ENCODE results near the gene HOXC4. TPM values are rescaled to one million over a fixed set of nuclear protein-coding genes. Genes with fewer than 3 reads are reported as not detected.

Gene HOXC4
- total and polyA plus RNA-seq, 2 of the 8 experiments (the other 6 are each of a cell fraction or from before 2014, with no cell fraction given): not detected

DNA sequence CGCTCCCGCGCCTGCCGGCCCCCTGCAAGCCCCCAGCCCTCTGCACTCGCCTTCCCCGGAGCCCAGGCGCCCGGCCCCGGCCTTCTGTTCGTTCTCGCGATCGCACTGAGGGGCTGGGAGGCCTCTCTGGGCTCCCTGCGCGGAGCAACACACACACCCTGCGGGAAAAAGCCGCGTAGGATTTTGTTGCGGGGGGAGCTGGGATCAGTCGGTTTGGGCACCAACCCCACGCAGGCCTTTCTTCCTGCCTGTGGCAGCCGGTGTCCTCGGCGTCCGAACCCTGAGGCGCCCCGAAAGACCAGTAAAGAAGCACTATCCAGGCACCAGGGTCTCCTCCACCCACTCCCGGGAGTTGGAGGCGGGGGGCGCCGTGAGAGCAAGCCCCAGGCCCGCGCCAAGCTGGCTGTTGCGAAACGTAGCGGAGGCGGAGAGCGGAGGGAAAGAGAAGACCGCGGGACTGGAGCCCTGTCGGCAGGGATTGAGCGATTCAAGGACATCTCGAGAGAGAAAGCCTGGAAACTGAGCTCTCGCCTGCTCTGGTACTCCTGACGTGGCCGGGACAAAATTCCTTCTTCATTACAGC, 22.7 kb upstream of the HOXC4 start:
- peaks cover 0 to 8% (median 0%) of the 10 kb centered on the region in 4 experiments; a peak in 1 of 8 replicates for H3K36me3 ChIP-seq (ENCODE audit: control insufficient read depth in 2 of 4, insufficient read depth in 4 of 4, low read length in 3 of 4)
- DNase-seq (ENCODE audit: low read depth in 1 of 2, low spot score in 2 of 2) (no peak), FAIRE-seq (no peak)
- H4K20me1 ChIP-seq (replicated peaks in 1 of 2; ENCODE audit: control insufficient read depth in 1 of 2, insufficient read depth in 2 of 2, low read length in 2 of 2): peaks cover 14 to 16% of the 10 kb centered on the region in 2 experiments
- no peaks in the 10 kb centered on the region for H3K23me2 ChIP-seq (ENCODE audit: low read depth, low read length)
- H3K4me3 ChIP-seq (ENCODE audit: extremely low read depth in 1 of 4, insufficient read depth in 2 of 4, low read depth in 3 of 4, low read length in 4 of 4): no peak overlapping the region
- CTCF ChIA-PET (ENCODE audit: partially characterized antibody): interaction anchor here (0.6 to 20.0 kb wide), 26 partner anchors 8 to 553 kb away, joined by 3 to 339 read pairs (median 7); partner anchors contain the start of genes HOXC10, HOXC12, HOXC4 and HOXC8
- no peak overlapping the region for H2AFZ ChIP-seq (ENCODE audit: low read length)
- no peak overlapping the region for H3K27ac ChIP-seq (ENCODE audit: low read depth, low read length)
- H3K14ac ChIP-seq (ENCODE audit: insufficient read length): no peak overlapping the region
- H2AK5ac ChIP-seq (ENCODE audit: low read depth, low read length): no peak overlapping the region
- no peak overlapping the region for H4K91ac ChIP-seq (replicated peaks; ENCODE audit: insufficient read length, low read length)
- no peak overlapping the region for H2BK15ac ChIP-seq (ENCODE audit: low read length)
- H4K5ac ChIP-seq (ENCODE audit: insufficient read length, low read depth, low read length): no peak overlapping the region
- no peak overlapping the region for H3K23ac ChIP-seq (ENCODE audit: insufficient read length)
- no peak overlapping the region for H2BK20ac ChIP-seq (ENCODE audit: low read length)
- H3K4ac ChIP-seq (replicated peaks; ENCODE audit: insufficient read length, low read depth, low read length): no peak overlapping the region
- H3K56ac ChIP-seq (replicated peaks; ENCODE audit: insufficient read length, low read depth, low read length): no peak overlapping the region
- no peaks in the 10 kb centered on the region for H3K79me1 ChIP-seq (ENCODE audit: low read depth, low read length)
- 8% methylated on average over 41 of the region's 46 CpGs; no CpG with 5 or more reads in 1 of the 2 experiments for WGBS, 2 experiments (ENCODE audit: extremely low coverage in 1 of 2, insufficient coverage in 1 of 2, insufficient read length in 1 of 2, insufficient replicate concordance in 2 of 2, low coverage in 1 of 2, low lambda C conversion rate in 2 of 2, missing lambda C conversion rate in 1 of 2)
- no peak overlapping the region for H3K18ac ChIP-seq (ENCODE audit: extremely low read depth, low read length)
- H4K8ac ChIP-seq (ENCODE audit: extremely low read depth, insufficient read depth, low read length): peak overlapping the region; percentile 11; the same call in 1 of the 2 replicates
- H2BK12ac ChIP-seq (ENCODE audit: low read depth, low read length): no peak overlapping the region
- no peak overlapping the region for H2BK5ac ChIP-seq (ENCODE audit: low read depth, low read length)
- H3K9me3 ChIP-seq (ENCODE audit: insufficient read depth in 2 of 2, low read depth in 1 of 2, low read length in 1 of 2): no peaks in the 10 kb centered on the region; a peak in 1 of 4 replicates
- no peak overlapping the region for H3K4me2 ChIP-seq (ENCODE audit: insufficient read depth in 1 of 2, low read depth in 2 of 2, low read length in 2 of 2)
- POLR2A ChIA-PET (ENCODE audit: partially characterized antibody): no interaction called here
- peaks cover 0 to 9% (median 2%) of the 10 kb centered on the region in 4 experiments; a peak in 5 of 7 replicates for H3K4me1 ChIP-seq (replicated peaks in 1 of 4; ENCODE audit: control insufficient read depth in 3 of 4, insufficient read depth in 4 of 4, low read length in 3 of 4)
- H3K27me3 ChIP-seq (replicated peaks in 1 of 4; ENCODE audit: control insufficient read depth in 3 of 4, extremely low read depth in 1 of 4, insufficient read depth in 3 of 4, low read length in 3 of 4): peaks cover 95 to 100% (median 98%) of the 10 kb centered on the region in 4 experiments
- no peak overlapping the region for H3K9ac ChIP-seq (replicated peaks in 1 of 4; ENCODE audit: extremely low read depth in 1 of 4, low read depth in 3 of 4, low read length in 3 of 4)
- no peaks in the 10 kb centered on the region for H3K79me2 ChIP-seq (ENCODE audit: control insufficient read depth in 1 of 2, insufficient read depth in 2 of 2, low read length in 2 of 2)
- H2BK120ac ChIP-seq (replicated peaks; ENCODE audit: low read depth, low read length): no peak overlapping the region
- TF ChIP-seq, protein P1, sequence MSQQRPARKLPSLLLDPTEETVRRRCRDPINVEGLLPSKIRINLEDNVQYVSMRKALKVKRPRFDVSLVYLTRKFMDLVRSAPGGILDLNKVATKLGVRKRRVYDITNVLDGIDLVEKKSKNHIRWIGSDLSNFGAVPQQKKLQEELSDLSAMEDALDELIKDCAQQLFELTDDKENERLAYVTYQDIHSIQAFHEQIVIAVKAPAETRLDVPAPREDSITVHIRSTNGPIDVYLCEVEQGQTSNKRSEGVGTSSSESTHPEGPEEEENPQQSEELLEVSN (IDR thresholded peaks at IDR 0.05): no peak
- TF ChIP-seq RNF2 (IDR thresholded peaks at IDR 0.05; ENCODE audit: borderline replicate concordance, low read depth, low read length, missing control alignments, poor library complexity, severe bottlenecking): peak; percentile 98
- TF ChIP-seq EZH2 (IDR thresholded peaks at IDR 0.05; ENCODE audit: low read depth, low read length, severe bottlenecking): peak; percentile 98
- TF ChIP-seq BCL11A (IDR thresholded peaks at IDR 0.05; ENCODE audit: low read depth in 2 of 2, low read length in 2 of 2): no peak
- peak; percentile 99 for TF ChIP-seq SUZ12 (IDR thresholded peaks at IDR 0.05; ENCODE audit: low read length)
- no peak for TF ChIP-seq POU5F1 (IDR thresholded peaks at IDR 0.05; ENCODE audit: low read depth, low read length)
- TF ChIP-seq CEBPB (IDR thresholded peaks at IDR 0.05; ENCODE audit: low read depth, low read length): peak; percentile 83
- peak; percentile 86; the same call in 1 of the 2 replicates for TF ChIP-seq CBX8 (IDR thresholded peaks at IDR 0.05; ENCODE audit: borderline replicate concordance, low read depth, low read length)
- TF ChIP-seq HDAC6 (IDR thresholded peaks at IDR 0.05; ENCODE audit: low read depth, low read length): no peak
- no peak for TF ChIP-seq CREB1 (IDR thresholded peaks at IDR 0.05)
- peak; percentile 60 for TF ChIP-seq CTBP2 (IDR thresholded peaks at IDR 0.05; ENCODE audit: borderline replicate concordance, insufficient read depth, insufficient read length, low read length)
- no peak for TF ChIP-seq PHF8 (conservative IDR thresholded peaks at IDR 0.05; ENCODE audit: low read depth, low read length)

Data from H1 (cell line).